Left kidney (tissue), 2 donors: Measurements from ENCODE around the gene APBA3. TPM values are rescaled to one million over a fixed set of nuclear protein-coding genes. Genes with fewer than 3 reads are reported as not detected.
A peak's percentile ranks its signal among the peaks of the same experiment; 100 is the strongest.

Source experiments
- DNase-seq: peaks from one replicate; pipeline ENCODE4 v3.0.0-alpha.2; 2013
- polyA plus RNA-seq: library from polyadenylated mRNA; unstranded; fragments of 120-200 nt; gene quantifications from one replicate; pipeline ENCODE4 v1.2.1, GENCODE V29; 2013; ENCODE audit not compliant: insufficient read length

The APBA3 gene
- polyA plus RNA-seq, 1 donor: 16.9 TPM

DNA sequence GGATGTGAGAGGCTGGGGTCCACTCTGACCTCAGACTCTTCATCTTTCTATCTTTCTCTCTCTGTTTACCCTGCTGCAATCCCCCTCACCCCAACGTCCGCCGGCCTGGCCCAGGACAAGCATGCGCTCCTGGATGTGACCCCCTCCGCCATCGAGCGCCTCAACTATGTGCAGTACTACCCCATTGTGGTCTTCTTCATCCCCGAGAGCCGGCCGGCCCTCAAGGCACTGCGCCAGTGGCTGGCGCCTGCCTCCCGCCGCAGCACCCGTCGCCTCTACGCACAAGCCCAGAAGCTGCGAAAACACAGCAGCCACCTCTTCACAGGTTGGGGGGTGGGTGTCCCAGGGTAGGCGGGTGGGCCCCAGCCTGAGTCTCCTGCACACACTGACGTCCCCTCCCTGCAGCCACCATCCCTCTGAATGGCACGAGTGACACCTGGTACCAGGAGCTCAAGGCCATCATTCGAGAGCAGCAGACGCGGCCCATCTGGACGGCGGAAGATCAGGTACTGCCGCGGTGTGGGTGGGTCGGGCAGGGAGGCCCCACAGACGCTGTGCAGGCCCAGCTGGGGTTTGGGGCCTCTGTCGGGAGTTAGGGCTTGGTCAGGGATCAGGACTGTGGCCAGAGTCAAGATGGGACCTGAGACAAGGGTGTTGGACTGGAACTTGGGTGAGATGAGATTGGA, 15.0 kb downstream of the APBA3 start:
- no peak for DNase-seq

DNA sequence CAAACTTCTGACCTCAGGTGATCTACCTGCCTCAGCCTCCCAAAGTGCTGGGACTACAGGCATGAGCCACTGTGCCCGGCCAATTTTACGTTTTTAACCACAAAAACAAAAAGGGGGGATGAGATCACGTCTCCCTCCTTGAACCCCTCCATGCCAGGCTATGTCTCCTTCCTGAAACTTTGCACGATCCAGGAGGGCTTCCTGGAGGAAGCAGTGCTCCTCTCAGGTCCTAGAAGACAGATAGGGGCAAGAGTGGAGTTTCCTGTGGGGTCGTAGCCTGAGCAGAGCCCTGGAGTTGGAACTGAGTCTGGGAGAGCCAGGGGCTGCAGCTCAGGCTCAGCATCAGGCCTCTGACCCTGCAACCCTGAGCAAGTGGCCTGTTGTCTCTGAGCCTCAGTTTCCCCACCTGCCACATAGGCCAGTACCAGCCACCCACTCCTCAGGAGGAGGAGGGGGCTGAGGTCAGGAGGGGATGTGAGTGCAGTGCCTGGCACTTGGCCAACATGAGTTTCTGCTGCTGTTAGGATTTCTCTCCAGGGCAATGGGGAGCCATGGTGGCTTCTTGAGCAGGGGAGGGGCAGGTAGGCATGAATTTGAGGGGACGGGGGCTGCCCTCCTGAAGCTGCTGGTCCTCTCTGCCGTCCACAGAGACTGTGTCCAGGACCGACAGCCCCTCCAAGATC, 16.0 kb downstream of the APBA3 start:
- no peak for DNase-seq

GRCh38 chr19:3743486-3743885, 18.0 kb downstream of the APBA3 start:
- DNase-seq: no peak

DNA sequence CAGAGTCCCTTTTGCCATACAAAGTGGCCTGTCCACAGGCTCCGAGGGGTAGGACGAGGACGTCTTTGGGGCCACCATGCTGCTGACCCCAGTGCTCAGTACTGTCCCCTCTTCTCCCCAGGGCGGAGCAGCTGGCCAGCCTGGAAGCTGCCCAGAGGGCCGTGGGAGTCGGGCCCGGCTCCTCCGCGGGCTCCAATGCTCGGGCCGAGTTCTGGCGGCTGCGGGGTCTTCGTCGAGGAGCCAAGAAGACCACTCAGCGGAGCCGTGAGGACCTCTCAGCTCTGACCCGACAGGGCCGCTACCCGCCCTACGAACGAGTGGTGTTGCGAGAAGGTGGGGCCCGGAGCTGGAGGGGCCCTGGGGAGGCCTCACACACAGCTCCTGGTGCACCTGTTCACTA, 21.1 kb downstream of the APBA3 start:
- DNase-seq: no peak

DNA sequence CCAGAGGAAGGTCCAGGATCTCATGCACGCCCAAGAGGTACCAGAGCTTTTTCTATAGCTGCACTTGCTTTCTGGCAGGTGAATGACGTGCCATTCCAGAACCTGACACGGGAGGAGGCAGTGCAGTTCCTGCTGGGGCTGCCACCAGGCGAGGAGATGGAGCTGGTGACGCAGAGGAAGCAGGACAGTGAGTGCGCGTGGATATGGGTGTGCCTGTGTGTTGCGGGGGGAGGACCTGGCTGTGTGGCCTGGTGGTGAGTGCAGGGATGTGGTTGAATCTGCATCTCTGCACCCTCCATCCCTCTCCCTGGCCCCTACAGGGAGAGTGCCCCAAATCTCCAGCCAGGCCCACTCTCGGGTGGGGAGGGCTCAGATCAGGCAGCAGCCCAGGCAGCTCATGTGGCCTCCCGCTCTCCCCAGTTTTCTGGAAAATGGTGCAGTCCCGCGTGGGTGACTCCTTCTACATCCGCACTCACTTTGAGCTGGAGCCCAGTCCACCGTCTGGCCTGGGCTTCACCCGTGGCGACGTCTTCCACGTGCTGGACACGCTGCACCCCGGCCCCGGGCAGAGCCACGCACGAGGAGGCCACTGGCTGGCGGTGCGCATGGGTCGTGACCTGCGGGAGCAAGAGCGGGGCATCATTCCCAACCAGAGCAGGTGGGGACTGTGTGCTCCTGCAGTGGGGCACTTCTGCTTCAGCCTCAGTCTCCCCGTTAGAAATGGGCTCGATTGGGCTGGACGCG, 22.8 kb downstream of the APBA3 start:
- no peak for DNase-seq

DNA sequence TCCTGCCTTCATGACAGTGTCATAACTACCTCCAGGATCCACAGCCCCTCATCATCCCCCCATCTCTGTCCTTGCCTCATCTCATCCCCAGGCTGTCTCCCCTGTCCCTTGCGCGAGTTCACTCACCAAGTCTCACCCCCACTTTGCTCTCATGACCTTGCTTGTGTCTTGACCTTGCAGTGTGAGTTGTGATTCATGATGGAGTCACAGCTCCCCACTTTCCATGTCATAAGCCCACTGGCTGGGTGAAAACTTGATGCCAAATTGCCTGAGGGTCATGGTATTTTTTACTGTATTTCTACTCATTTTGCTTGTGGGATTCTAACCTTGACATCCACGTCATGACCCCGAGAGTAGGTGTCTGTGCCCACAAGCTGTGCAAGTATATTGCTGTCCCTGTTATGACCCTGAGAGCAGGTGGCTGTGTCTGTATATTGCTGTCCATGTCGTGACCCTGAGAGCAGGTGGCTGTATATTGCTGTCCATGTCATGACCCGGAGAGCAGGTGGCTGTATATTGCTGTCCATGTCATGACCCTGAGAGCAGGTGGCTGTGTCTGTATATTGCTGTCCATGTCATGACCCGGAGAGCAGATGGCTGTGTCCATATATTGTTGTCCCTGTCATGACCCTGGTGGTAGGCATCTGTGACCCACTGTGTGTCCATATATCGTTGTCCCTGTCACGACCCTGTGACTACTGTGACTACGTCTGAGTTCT, 23.8 kb downstream of the APBA3 start:
- no peak for DNase-seq

- DNase-seq: no peak
Observed at GRCh38 chr19:3736106-3736724, 25.3 kb downstream of the APBA3 start.

DNA sequence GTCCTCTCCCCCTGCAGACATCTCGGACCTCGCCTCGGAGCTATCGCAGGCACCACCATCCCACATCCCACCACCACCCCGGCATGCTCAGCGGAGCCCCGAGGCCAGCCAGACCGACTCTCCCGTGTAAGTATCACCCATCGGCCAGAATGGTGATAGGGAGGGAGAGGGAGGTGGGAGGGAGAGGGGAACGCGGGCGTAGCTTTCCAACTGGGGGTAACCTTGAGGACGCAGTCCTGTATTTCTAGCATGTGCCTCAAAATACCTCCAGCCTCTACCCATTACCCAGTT, 27.2 kb downstream of the APBA3 start:
- DNase-seq: no peak

- no peak for DNase-seq
Observed at GRCh38 chr19:3733549-3734309, 27.8 kb downstream of the APBA3 start.

DNA sequence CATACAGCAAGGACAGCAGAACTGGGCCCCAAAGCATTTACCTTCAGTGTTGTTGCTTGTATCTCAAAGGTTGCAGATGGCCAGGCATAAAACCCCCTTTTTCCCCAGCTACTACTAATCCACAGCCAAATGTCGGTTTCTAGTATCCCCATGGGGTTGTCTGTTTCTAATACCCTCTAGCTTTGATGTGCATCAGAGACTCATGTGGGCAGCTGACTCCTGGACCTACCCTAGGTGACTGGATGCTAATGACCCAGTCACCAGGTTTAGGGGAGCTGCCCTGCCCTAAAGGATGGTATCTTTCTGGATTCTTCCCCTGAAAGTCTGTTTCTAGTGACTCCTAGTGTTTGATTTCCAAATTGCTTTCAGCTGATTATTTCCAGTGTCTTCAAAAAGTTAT, 29.4 kb downstream of the APBA3 start:
- no peak for DNase-seq

- no peak for DNase-seq
Observed at GRCh38 chr19:3730457-3730958, 31.0 kb downstream of the APBA3 start.

DNA sequence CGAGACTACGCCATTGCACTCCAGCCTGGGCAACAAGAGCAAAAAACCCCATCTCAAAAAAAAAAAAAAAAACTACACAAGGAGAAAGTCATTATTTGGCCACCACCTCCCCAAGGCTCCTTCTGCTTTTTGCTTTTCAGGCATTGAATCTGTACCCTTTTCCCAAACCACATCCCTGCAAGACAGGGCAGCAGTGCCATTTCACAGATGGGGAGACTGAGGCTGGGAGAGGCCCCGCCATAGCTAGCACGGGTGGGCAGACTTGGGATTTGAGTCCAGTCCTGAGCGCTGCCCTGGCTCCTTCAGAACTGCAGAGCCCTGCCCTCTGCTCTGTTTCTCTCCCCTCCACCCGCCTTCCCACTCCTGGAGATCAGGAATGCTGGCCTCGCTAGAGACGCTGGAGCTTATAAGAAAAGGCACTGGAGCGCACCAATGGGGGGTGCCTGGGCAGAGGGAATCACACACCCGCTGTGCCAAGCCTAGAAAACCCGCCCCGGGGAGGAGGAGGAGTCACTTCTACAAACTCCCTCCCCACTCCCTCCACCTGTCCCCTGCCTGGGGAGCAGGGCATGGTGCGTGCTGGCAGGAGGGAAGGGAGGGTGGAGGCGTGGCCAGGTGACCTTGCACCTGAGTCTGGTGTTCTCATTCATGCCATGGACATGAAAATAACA, 35.7 kb downstream of the APBA3 start:
- DNase-seq: peak; percentile 59

- no peak for DNase-seq
Observed at GRCh38 chr19:3725121-3725520, 36.4 kb downstream of the APBA3 start.

DNA sequence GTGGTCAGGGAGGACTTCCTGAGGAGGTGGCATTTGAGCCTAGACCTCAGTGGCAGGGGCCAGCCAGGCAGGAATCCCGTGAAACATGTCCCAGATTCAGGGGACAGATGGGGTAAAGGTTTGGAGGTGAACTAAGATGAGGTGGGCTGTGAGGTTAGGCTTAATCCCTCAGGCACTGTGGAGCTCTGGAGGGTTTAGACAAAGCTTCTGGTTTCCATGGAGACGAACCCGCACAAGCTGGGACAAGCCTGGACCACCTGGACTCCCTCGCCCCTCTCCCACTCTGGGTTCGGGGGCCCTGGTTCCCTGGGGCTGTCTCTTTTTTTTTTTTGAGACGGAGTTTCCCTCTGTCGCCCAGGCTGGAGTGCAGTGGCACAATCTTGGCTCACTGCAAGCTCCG, 37.6 kb downstream of the APBA3 start:
- no peak for DNase-seq

GRCh38 chr19:3723110-3723488, 38.4 kb downstream of the APBA3 start:
- DNase-seq: no peak

DNA sequence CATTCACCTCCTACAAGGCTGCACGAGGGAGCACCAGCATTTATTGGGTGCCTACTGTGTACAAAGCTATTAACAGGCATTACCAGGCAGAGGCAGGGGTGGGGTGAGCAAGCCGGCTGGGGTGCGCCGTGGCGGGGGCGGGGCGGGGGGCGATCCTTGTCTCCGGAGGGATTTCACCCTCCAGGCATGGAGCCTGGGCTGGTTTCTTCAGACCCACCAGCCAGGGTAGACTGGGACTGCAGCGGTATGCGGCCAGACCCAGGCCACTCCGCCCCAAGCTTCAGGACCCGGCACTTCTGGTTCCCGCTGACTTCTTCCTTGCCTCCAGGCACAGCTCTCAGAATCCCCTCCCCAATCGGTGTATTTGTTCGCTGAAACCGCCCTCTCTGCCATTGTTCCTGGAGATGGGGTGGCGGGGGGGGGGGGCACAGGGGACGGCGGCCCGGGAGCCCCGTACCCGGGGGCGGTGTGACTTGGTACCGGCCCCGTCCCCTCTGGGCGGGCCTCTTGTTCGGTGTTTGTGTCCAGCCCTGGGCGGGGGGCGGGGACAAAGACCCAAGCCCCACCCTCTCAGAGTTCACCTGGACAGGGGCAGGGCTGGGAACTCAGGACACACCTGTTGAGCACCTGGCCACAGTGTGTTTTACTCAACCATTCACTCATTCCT, 38.9 kb downstream of the APBA3 start:
- no peak for DNase-seq

DNA sequence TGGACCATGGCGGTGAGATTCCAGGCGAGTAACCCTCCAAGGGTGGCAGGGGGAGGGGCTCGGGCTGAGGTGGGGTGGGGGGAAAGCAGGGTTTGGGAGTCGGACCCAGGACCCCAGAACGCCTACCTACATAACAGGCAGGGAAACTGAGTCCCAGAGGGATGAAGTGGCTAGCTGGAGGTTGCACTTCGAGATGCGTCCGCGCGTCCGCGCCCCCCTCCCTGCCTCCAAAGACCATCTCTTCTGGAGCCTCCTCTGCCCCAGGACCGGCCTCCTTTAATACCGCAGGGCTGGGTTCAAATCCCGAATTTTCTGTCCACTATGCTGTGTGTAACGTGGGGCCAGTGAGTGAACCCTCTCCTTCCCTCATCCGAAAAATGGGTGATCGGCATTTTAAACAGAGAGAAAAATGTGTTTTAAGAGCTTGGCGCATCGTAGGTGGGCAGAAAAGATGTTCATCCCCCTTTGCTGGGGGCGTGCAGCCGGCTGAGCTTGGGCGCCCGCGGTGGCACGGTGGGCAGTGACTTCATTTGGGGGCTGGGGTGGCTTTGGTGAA, 39.5 kb downstream of the APBA3 start:
- no peak for DNase-seq

- peak; percentile 85 for DNase-seq
Observed at GRCh38 chr19:3721131-3721886, 40.2 kb downstream of the APBA3 start.

GRCh38 chr19:3720349-3720917, 41.1 kb downstream of the APBA3 start:
- DNase-seq: no peak
